Fibroblast of lung (primary cell): ENCODE measurements around the gene WSB1. TPM values are rescaled to one million over a fixed set of nuclear protein-coding genes. Genes with fewer than 3 reads are reported as not detected.
"Not testable (repeated sequence)": the region's sequence is repeated elsewhere in the genome, so short reads cannot be mapped to it uniquely, and the experiment has no call there.

ENCODE experiments used
- DNase-seq, 2 donors: peaks; one replicate each; pipeline versions ENCODE4 v3.0.0 to v3.0.0-alpha.2; 2010; ENCODE audit warnings: low read depth in 2 of 2
- H2AFZ ChIP-seq: 2 replicates; pipeline ENCODE4 v1.5.1; 2012; ENCODE audit warnings: low read length, control low read depth, inconsistent platforms
- H3K27ac ChIP-seq: 2 replicates; pipeline ENCODE4 v1.5.1; 2011; ENCODE audit warnings: low read length, control low read depth; ENCODE audit not compliant: insufficient read depth
- H3K27me3 ChIP-seq: 2 replicates; pipeline ENCODE4 v1.5.1; 2011; ENCODE audit warnings: mild to moderate bottlenecking, low read length; ENCODE audit not compliant: control insufficient read depth, insufficient read depth
- H3K36me3 ChIP-seq: 2 replicates; pipeline ENCODE4 v1.5.1; 2011; ENCODE audit warnings: low read length; ENCODE audit not compliant: control insufficient read depth, insufficient read depth
- H3K4me1 ChIP-seq: 2 replicates; pipeline ENCODE4 v1.5.1; 2011; ENCODE audit warnings: low read length; ENCODE audit not compliant: control insufficient read depth, insufficient read depth; ENCODE audit errors: extremely low read depth
- H3K4me2 ChIP-seq: 2 replicates; pipeline ENCODE4 v1.5.1; 2011; ENCODE audit warnings: low read length, control low read depth; ENCODE audit not compliant: insufficient read depth; ENCODE audit errors: extremely low read depth
- H3K4me3 ChIP-seq, 4 experiments: fragments of 200-600 bp in 1 of 4; sonication (generic) in 1 of 4; replicated peaks in 1 of 4; 2 replicates each; pipeline ENCODE4 v1.5.1; 2011 to 2016; ENCODE audit warnings: low read length in 4 of 4, low read depth in 3 of 4, mild to moderate bottlenecking in 3 of 4, control low read depth in 2 of 4, inconsistent platforms in 1 of 4, mixed read lengths in 1 of 4; ENCODE audit not compliant: insufficient read depth in 1 of 4; ENCODE audit errors: control extremely low read depth in 1 of 4
- H3K79me2 ChIP-seq: 2 replicates; pipeline ENCODE4 v1.5.1; 2012; ENCODE audit warnings: mild to moderate bottlenecking, low read length, inconsistent platforms; ENCODE audit not compliant: control insufficient read depth, insufficient read depth
- H3K9ac ChIP-seq: 2 replicates; pipeline ENCODE4 v1.5.1; 2011; ENCODE audit warnings: mild to moderate bottlenecking, low read length, control low read depth; ENCODE audit not compliant: insufficient read depth
- H3K9me3 ChIP-seq: 2 replicates; pipeline ENCODE4 v1.5.1; 2012; ENCODE audit warnings: low read depth, low read length; ENCODE audit not compliant: control insufficient read depth, insufficient read depth
- H4K20me1 ChIP-seq: 2 replicates; pipeline ENCODE4 v1.5.1; 2011; ENCODE audit warnings: low read length; ENCODE audit not compliant: control insufficient read depth, insufficient read depth; ENCODE audit errors: extremely low read depth
- EZH2 ChIP-seq: IDR thresholded peaks from 2 replicates; pipeline ENCODE4 v1.5.1; 2012; ENCODE audit warnings: low read length, control low read depth, mild to moderate bottlenecking; ENCODE audit errors: missing control alignments
- polyA plus RNA-seq, 2 donors: library from polyadenylated mRNA; depleted of rRNA in 1 of 2; stranded (reverse) in 1 of 2; unstranded in 1 of 2; fragments of >200 nt; gene quantifications; 2 replicates each; pipeline ENCODE4 v1.2.1, GENCODE V29; 2011 to 2012; ENCODE audit warnings: missing spikeins in 1 of 2
- total RNA-seq: library from RNA; depleted of rRNA; stranded (reverse); fragments of >200 nt; gene quantifications from 2 replicates; pipeline ENCODE4 v1.2.1, GENCODE V29; 2014
- TF ChIP-seq, protein P1 (sequence below), 2 donors: IDR thresholded peaks in 1 of 2; conservative IDR thresholded peaks in 1 of 2; 1 replicate in 1 of 2; 2 replicates in 1 of 2; pipeline ENCODE4 v1.5.1; 2011 to 2012; ENCODE audit warnings: low read length in 2 of 2, control low read depth in 1 of 2, inconsistent platforms in 1 of 2, low read depth in 1 of 2, mild to moderate bottlenecking in 1 of 2

Gene WSB1
- total and polyA plus RNA-seq, 2 donors (not counting 1 experiment from before 2014, with no cell fraction given) = 96.3 to 139 TPM

GRCh38 chr17:27327871-27328270 is 34.0 kb downstream of the WSB1 start:
- no peak for TF ChIP-seq EZH2
- TF ChIP-seq, protein P1, sequence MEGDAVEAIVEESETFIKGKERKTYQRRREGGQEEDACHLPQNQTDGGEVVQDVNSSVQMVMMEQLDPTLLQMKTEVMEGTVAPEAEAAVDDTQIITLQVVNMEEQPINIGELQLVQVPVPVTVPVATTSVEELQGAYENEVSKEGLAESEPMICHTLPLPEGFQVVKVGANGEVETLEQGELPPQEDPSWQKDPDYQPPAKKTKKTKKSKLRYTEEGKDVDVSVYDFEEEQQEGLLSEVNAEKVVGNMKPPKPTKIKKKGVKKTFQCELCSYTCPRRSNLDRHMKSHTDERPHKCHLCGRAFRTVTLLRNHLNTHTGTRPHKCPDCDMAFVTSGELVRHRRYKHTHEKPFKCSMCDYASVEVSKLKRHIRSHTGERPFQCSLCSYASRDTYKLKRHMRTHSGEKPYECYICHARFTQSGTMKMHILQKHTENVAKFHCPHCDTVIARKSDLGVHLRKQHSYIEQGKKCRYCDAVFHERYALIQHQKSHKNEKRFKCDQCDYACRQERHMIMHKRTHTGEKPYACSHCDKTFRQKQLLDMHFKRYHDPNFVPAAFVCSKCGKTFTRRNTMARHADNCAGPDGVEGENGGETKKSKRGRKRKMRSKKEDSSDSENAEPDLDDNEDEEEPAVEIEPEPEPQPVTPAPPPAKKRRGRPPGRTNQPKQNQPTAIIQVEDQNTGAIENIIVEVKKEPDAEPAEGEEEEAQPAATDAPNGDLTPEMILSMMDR (conservative IDR thresholded peaks at IDR 0.05 in 1 of 2, IDR thresholded peaks at IDR 0.05 in 1 of 2; ENCODE audit: low read depth in 1 of 2, low read length in 2 of 2) = no peak
- H3K36me3 ChIP-seq = no peaks in the 10 kb centered on the region
- H3K27me3 ChIP-seq = no peaks in the 10 kb centered on the region
- no peaks in the 10 kb centered on the region for H4K20me1 ChIP-seq
- no peak overlapping the region for H3K4me3 ChIP-seq
- no peaks in the 10 kb centered on the region for H3K9me3 ChIP-seq
- H3K4me1 ChIP-seq = peaks cover 4% of the 10 kb centered on the region
- no peak overlapping the region for H3K27ac ChIP-seq
- H3K9ac ChIP-seq = no peak overlapping the region
- DNase-seq = peak in 1 of 2 donors; percentile 62
- H3K79me2 ChIP-seq = no peaks in the 10 kb centered on the region
- no peak overlapping the region for H3K4me2 ChIP-seq
- H2AFZ ChIP-seq = no peak overlapping the region

DNA sequence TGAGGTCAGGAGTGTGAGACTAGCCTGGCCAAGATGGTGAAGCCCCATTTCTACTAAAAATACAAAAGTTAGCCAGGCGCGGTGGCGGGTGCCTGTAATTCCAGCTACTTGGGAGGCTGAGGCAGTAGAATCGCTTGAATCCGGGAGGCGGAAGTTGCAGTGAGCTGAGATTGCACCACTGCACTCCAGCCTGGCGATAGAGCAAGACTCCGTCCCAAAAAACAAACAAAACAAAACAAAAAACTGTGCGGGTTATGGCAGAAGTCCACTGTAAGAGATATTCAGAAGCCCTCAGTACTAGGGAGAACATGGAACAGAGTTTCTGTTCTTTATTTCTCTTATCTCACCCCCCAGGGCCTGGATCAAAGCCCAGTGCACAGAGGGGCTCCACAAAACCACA is 34.8 kb downstream of the WSB1 start:
- not testable (repeated sequence) for H2AFZ ChIP-seq, H3K4me3 ChIP-seq, H3K9ac ChIP-seq, H3K27ac ChIP-seq, H3K4me1 ChIP-seq, H3K79me2 ChIP-seq, H4K20me1 ChIP-seq, DNase-seq, H3K4me2 ChIP-seq, H3K27me3 ChIP-seq, H3K9me3 ChIP-seq, H3K36me3 ChIP-seq

DNA sequence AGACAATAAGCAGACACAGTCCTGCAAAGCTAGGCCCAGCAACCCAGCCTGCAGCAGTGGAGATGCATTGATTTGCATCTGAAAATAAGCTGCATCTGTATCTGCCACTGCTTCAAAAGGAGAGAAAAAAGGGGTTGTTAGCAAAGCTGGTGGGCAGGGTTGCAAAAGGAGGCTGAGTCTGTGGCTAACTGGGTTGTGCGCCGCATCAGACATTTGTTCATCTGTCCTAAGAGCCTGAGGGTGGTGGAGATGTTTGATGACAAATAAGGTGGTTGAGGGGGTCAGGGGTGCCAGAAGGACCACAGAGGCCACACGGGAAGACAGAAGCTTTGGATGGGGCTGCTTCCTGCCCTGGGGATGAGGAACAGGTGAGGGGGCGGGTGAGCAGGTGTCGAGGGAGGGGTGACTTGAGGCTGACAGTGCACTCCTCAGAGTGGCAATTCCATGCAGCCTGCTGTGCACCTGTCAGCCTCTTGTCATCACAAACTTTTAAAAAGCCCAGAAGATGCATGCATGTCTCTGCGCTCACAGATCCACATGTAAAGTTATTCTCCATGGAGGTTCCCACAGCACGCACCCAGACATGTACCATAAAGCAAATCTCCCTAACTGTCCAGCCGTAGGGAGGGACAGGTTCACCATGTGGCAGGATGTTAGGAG is 35.4 kb downstream of the WSB1 start:
- no peaks in the 10 kb centered on the region for H4K20me1 ChIP-seq
- no peak for DNase-seq
- peaks cover 4% of the 10 kb centered on the region for H3K4me1 ChIP-seq
- H3K9me3 ChIP-seq = no peaks in the 10 kb centered on the region
- H3K9ac ChIP-seq = no peak overlapping the region
- TF ChIP-seq, protein P1 (conservative IDR thresholded peaks at IDR 0.05 in 1 of 2, IDR thresholded peaks at IDR 0.05 in 1 of 2; ENCODE audit: low read depth in 1 of 2, low read length in 2 of 2) = no peak
- TF ChIP-seq EZH2 = no peak
- no peaks in the 10 kb centered on the region for H3K36me3 ChIP-seq
- H3K27ac ChIP-seq = no peak overlapping the region
- H2AFZ ChIP-seq = no peak overlapping the region
- no peak overlapping the region for H3K4me3 ChIP-seq
- H3K79me2 ChIP-seq = no peaks in the 10 kb centered on the region
- no peak overlapping the region for H3K4me2 ChIP-seq
- no peaks in the 10 kb centered on the region for H3K27me3 ChIP-seq
